Brain microvascular endothelial cell (primary cell): ENCODE results near the gene STH.
"Not testable (repeated sequence)": the region's sequence is repeated elsewhere in the genome, so short reads cannot be mapped to it uniquely, and the experiment has no call there.

ENCODE experiments used
- DNase-seq: peaks from one replicate; pipeline ENCODE4 v3.0.0-alpha.2; 2020
- H3K27ac ChIP-seq: fragments of 250-450 bp; sonication (Bioruptor Pico); 2 replicates; pipeline ENCODE4 v1.5.1; 2020; ENCODE audit warnings: mild to moderate bottlenecking, moderate library complexity
- H3K27me3 ChIP-seq: fragments of 250-450 bp; sonication (Bioruptor Pico); replicated peaks from 2 replicates; pipeline ENCODE4 v1.5.1; 2020; ENCODE audit warnings: mild to moderate bottlenecking
- H3K36me3 ChIP-seq: fragments of 250-450 bp; sonication (Bioruptor Pico); replicated peaks from 2 replicates; pipeline ENCODE4 v1.5.1; 2020; ENCODE audit warnings: mild to moderate bottlenecking
- H3K4me3 ChIP-seq: 2 replicates; pipeline ENCODE4 v1.5.1; 2011; ENCODE audit warnings: low read depth, mild to moderate bottlenecking, control low read depth, low read length, moderate library complexity
- CTCF ChIP-seq: IDR thresholded peaks from 2 replicates; pipeline ENCODE4 v1.5.1; 2011; ENCODE audit warnings: low read depth, mild to moderate bottlenecking, moderate library complexity, low read length, control low read depth, inconsistent platforms; ENCODE audit errors: missing control alignments
- in situ Hi-C: cut with HindIII; loops from 2 replicates; pipeline ENCODE4 v1.10.0; 2017; ENCODE audit warnings: low sequenced_read_pairs, low pct_ligation_motif_present

STH gene

GRCh38 chr17:46013502-46014165, 14.6 kb downstream of the STH start:
- no peaks in the 10 kb centered on the region for H3K36me3 ChIP-seq
- no peak for TF ChIP-seq CTCF
- DNase-seq: peak; percentile 20
- in situ Hi-C loops: no loop called here
- no peak overlapping the region for H3K4me3 ChIP-seq
- no peaks in the 10 kb centered on the region for H3K27me3 ChIP-seq
- no peak overlapping the region for H3K27ac ChIP-seq

DNA sequence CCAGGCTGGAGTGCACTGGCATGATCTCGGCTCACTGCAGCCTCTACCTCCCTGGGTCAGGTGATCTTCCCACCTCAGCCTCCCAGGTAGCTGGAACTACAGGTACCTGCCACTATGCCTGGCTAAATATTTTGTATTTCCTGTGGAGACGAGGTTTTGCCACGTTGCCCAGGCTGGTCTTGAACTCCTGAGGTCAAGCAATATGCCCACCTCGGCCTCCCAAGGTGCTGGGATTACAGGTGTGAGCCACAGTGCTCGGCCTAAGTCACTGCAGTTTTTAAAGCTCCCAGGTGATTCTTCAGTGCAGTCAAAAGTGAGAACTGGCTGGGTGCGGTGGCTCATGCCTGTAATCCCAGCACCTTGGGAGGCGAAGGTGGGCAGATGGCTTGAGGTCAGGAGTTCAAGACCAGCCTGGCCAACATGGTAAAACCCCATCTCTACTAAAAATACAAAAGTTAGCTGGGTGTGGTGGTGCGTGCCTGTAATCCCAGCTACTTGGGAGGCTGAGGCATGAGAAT, 20.4 kb downstream of the STH start:
- H3K27me3 ChIP-seq, H3K27ac ChIP-seq, H3K4me3 ChIP-seq, H3K36me3 ChIP-seq, DNase-seq, in situ Hi-C loops: not testable (repeated sequence)

- H3K27ac ChIP-seq: no peak overlapping the region
- no peak for TF ChIP-seq CTCF
- H3K27me3 ChIP-seq: no peaks in the 10 kb centered on the region
- H3K4me3 ChIP-seq: no peak overlapping the region
- DNase-seq: no peak
- in situ Hi-C loops: no loop called here
- no peaks in the 10 kb centered on the region for H3K36me3 ChIP-seq
These were observed 21.1 kb downstream of the STH start for GRCh38 chr17:46020023-46020761.

GRCh38 chr17:46020998-46021397, 21.9 kb downstream of the STH start:
- Histone ChIP-seq H3K36me3 (no peaks in the 10 kb centered on the region), H3K27ac (no peak overlapping the region)

GRCh38 chr17:46023366-46023765, 24.3 kb downstream of the STH start:
- H3K36me3 ChIP-seq, DNase-seq, H3K27ac ChIP-seq, in situ Hi-C loops, H3K27me3 ChIP-seq, H3K4me3 ChIP-seq: not testable (repeated sequence)

More at GRCh38 chr17:46020998-46021397, 21.9 kb downstream of the STH start:
- no peak overlapping the region for H3K4me3 ChIP-seq
- H3K27me3 ChIP-seq: no peaks in the 10 kb centered on the region
- DNase-seq: no peak
- in situ Hi-C loops: no loop called here
- TF ChIP-seq CTCF: no peak

DNA sequence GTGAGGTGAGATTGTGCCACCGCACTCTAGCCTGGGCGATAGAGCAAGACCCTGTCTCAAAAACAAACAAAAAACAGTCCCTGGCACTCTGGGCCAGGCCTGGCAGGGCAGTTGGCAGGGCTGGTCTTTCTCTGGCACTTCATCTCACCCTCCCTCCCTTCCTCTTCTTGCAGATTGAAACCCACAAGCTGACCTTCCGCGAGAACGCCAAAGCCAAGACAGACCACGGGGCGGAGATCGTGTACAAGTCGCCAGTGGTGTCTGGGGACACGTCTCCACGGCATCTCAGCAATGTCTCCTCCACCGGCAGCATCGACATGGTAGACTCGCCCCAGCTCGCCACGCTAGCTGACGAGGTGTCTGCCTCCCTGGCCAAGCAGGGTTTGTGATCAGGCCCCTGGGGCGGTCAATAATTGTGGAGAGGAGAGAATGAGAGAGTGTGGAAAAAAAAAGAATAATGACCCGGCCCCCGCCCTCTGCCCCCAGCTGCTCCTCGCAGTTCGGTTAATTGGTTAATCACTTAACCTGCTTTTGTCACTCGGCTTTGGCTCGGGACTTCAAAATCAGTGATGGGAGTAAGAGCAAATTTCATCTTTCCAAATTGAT, 24.8 kb downstream of the STH start:
- no peak overlapping the region for H3K27ac ChIP-seq
- TF ChIP-seq CTCF: no peak

More for the DNA sequence above, 24.8 kb downstream of the STH start:
- in situ Hi-C loops: no loop called here
- Histone ChIP-seq H3K36me3 (peaks cover 13% of the 10 kb centered on the region), H3K27me3 (no peaks in the 10 kb centered on the region), H3K4me3 (no peak overlapping the region)
- no peak for DNase-seq
